Upper lobe of left lung (tissue), 6 donors: ENCODE results near the gene MEP1A. TPM values are rescaled to one million over a fixed set of nuclear protein-coding genes. Genes with fewer than 3 reads are reported as not detected.

Source experiments
- ATAC-seq, 2 donors: fragments of 200-7000 bp; cut with Tn5 transposase; one replicate each; pipeline ENCODE4 v1.9.1; 2022; ENCODE audit warnings: mild to moderate bottlenecking in 2 of 2, moderate library complexity in 2 of 2; ENCODE audit not compliant: low FRiP score in 2 of 2
- DNase-seq, 2 donors: peaks; one replicate each; pipeline ENCODE4 v3.0.0-alpha.2; 2019 to 2020
- H3K27ac ChIP-seq, 4 donors: fragments of 200-600 bp; sonication (generic); one replicate each; pipeline ENCODE4 v1.5.1; 2016 to 2019
- H3K27me3 ChIP-seq, 4 donors: fragments of 200-600 bp; sonication (generic); one replicate each; pipeline ENCODE4 v1.5.1; 2017 to 2019
- H3K36me3 ChIP-seq, 4 donors: fragments of 200-600 bp; sonication (generic); one replicate each; pipeline ENCODE4 v1.5.1; 2016 to 2019
- H3K4me1 ChIP-seq, 4 donors: fragments of 200-600 bp; sonication (generic); one replicate each; pipeline ENCODE4 v1.5.1; 2018 to 2019
- H3K4me3 ChIP-seq, 4 donors: fragments of 200-600 bp; sonication (generic); one replicate each; pipeline ENCODE4 v1.5.1; 2017 to 2019; ENCODE audit warnings: mild to moderate bottlenecking in 2 of 4, moderate library complexity in 1 of 4
- H3K9me3 ChIP-seq, 4 donors: fragments of 200-600 bp; sonication (generic); one replicate each; pipeline ENCODE4 v1.5.1; 2018 to 2019
- EP300 ChIP-seq, 4 donors: sonication (generic); formaldehyde crosslinking; IDR thresholded peaks; one replicate each; pipeline ENCODE4 v1.5.1; 2017; ENCODE audit warnings: antibody characterized with exemption in 4 of 4, control low read depth in 2 of 4
- POLR2A ChIP-seq, 4 donors: fragments of 450-650 bp; IDR thresholded peaks; one replicate each; pipeline ENCODE4 v1.5.1; 2016 to 2017; ENCODE audit warnings: antibody characterized with exemption in 4 of 4, mild to moderate bottlenecking in 2 of 4
- POLR2AphosphoS5 ChIP-seq, 2 donors: sonication (generic); formaldehyde crosslinking; IDR thresholded peaks; one replicate each; pipeline ENCODE4 v1.5.1; 2017; ENCODE audit warnings: antibody characterized with exemption in 2 of 2
- whole genome bisulfite sequencing, 2 donors: methylation state at CpG; one replicate each; pipeline ENCODE4 v1.1.5; 2017 to 2018; 5-methylcytosine and 5-hydroxymethylcytosine counted together
- total RNA-seq, 6 donors: library from RNA; depleted of rRNA in 4 of 6; stranded (reverse); fragments of >200 nt in 4 of 6; gene quantifications; one replicate each; pipeline versions ENCODE4 v1.1.0 to v1.2.1, GENCODE V29; 2016 to 2021
- TF ChIP-seq, protein P1 (sequence below), 6 experiments: fragments of 450-650 bp in 4 of 6; fragments of 200-600 bp in 2 of 6; sonication (generic) in 2 of 6; IDR thresholded peaks; one replicate each; pipeline ENCODE4 v1.5.1; 2016 to 2019; ENCODE audit warnings: antibody characterized with exemption in 6 of 6
- donor health status: DM: no; HTN: no; CAD: no; lungs with moderate emphysema.
- donor health status: DM: no; HTN: yes; CAD: no; lungs with severe emphysema.

The MEP1A gene
- total RNA-seq, 6 donors from 2014 or later: 1.0 to 1.1 TPM; not detected in 4

DNA sequence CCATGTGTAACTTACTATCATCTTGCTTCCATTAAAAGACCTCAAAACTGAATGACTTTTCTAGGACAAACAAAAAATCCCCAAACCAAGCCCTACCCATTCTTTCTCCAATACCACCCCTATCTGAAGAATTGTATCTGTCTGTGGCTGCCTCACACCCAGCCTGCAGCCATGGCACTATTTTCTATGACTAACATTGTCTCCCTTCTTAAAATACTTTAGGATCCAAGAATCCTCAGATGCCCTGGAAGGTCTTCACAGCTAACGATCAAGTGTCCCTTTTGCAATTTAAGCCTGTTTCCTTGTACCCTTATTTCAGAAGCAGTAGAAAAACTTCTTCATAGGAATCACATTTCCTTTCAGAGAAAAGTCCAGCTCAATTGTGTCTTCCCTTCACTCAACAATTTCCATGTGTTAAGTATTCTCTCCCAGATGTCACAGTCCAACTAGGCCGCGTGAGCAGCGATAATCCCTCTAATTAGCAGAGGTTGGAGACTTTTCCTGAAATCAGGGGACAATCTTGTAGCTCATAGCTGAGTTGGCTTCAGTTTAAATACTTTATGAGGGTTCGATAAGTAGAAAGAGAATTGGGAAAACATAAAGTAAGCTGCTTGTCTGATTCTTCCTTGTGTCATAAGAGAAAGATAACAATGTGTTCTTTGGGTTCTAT lies 5.2 kb upstream of the MEP1A start:
- no peaks in the 10 kb centered on the region for H3K9me3 ChIP-seq
- no peaks in the 10 kb centered on the region for H3K27me3 ChIP-seq
- DNase-seq (no peak), ATAC-seq (no peak)
- no peak overlapping the region for H3K27ac ChIP-seq
- no peak for TF ChIP-seq POLR2AphosphoS5 (IDR thresholded peaks at IDR 0.05)
- no peak for TF ChIP-seq POLR2A (IDR thresholded peaks at IDR 0.05)
- TF ChIP-seq EP300 (IDR thresholded peaks at IDR 0.05): no peak
- TF ChIP-seq, protein P1, sequence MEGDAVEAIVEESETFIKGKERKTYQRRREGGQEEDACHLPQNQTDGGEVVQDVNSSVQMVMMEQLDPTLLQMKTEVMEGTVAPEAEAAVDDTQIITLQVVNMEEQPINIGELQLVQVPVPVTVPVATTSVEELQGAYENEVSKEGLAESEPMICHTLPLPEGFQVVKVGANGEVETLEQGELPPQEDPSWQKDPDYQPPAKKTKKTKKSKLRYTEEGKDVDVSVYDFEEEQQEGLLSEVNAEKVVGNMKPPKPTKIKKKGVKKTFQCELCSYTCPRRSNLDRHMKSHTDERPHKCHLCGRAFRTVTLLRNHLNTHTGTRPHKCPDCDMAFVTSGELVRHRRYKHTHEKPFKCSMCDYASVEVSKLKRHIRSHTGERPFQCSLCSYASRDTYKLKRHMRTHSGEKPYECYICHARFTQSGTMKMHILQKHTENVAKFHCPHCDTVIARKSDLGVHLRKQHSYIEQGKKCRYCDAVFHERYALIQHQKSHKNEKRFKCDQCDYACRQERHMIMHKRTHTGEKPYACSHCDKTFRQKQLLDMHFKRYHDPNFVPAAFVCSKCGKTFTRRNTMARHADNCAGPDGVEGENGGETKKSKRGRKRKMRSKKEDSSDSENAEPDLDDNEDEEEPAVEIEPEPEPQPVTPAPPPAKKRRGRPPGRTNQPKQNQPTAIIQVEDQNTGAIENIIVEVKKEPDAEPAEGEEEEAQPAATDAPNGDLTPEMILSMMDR (IDR thresholded peaks at IDR 0.05): no peak
- no peak overlapping the region for H3K4me3 ChIP-seq
- no peaks in the 10 kb centered on the region for H3K36me3 ChIP-seq
- no peaks in the 10 kb centered on the region for H3K4me1 ChIP-seq
- 92 to 96% methylated on average over 5 of the region's 5 CpGs for WGBS, 2 donors

DNA sequence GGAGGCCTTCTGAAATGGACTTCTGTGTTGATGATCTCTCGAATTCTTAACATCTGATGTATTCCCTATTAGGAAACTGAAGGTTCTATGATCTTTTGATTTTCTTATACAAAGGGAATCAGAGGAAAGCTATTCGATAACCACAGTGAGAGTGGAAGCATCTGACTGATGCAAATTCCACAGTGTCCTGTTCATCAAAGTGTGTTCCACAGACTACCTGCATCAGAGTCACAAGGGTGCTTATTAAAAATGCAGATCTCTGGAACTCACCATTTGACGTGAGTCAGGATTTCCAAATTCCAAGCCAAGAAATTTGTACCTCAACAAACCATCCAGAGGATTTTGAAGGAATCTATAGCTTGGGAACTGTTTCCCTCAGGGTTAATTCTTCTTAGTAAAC lies 4.4 kb upstream of the MEP1A start:
- no peaks in the 10 kb centered on the region for H3K9me3 ChIP-seq
- DNase-seq: no peak
- H3K27me3 ChIP-seq: no peaks in the 10 kb centered on the region
- 90 to 97% methylated on average over 3 of the region's 3 CpGs for WGBS, 2 donors
- H3K36me3 ChIP-seq: no peaks in the 10 kb centered on the region
- H3K27ac ChIP-seq: no peak overlapping the region
- H3K4me1 ChIP-seq: no peaks in the 10 kb centered on the region
- TF ChIP-seq, protein P1 (IDR thresholded peaks at IDR 0.05): no peak
- no peak for TF ChIP-seq EP300 (IDR thresholded peaks at IDR 0.05)
- no peak for TF ChIP-seq POLR2AphosphoS5 (IDR thresholded peaks at IDR 0.05)
- no peak for TF ChIP-seq POLR2A (IDR thresholded peaks at IDR 0.05)
- H3K4me3 ChIP-seq: no peak overlapping the region
- no peak for ATAC-seq

DNA sequence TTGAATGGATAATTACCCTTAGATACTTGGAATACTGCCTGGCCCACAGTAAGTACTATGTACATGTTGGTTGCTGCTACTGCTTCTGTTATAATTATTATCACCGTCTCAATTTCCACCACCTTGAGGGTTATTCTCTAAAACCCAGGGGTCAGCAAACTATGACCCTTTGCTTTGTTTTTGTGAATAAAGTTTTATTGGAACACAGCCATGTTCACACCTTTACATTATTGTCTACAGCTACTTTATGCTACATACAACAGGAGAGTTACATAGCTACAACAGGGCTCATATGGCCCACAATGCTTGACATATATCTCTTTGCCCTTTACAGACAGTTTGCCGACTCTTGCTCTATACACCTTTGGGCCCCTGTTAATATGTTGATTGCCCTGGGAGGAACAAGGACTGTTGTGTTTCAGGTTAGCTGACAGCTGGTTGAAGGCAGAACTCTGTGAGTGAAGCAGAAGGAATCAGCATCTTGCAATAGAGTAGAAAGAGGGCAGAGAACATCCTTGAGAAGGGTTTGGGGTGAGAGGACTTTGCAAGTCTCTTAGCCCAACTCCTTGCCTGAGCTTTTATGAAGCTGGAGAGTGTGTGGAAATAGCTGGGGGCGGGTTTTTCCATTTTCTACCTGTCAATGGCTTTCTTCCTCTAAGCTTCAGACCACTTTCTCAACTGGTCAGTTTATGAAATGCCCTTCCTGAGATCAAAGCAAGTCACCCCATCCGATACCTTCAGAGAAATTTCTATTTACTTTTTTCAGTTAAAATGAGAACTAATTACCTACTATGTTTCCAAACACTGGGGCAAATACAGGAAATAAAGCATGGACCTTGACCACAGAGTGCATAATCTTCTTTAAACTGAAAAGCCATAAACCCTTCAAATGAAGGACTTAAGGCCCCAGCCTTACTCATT lies 3.5 kb upstream of the MEP1A start:
- Histone ChIP-seq H3K27me3 (no peaks in the 10 kb centered on the region), H3K36me3 (no peaks in the 10 kb centered on the region), H3K4me3 (no peak overlapping the region), H3K4me1 (no peaks in the 10 kb centered on the region), H3K9me3 (no peaks in the 10 kb centered on the region), H3K27ac (no peak overlapping the region)
- WGBS, 2 donors: 70 to 86% methylated on average over 4 of the region's 4 CpGs
- TF ChIP-seq EP300 (IDR thresholded peaks at IDR 0.05) (no peak), POLR2AphosphoS5 (IDR thresholded peaks at IDR 0.05) (no peak), POLR2A (IDR thresholded peaks at IDR 0.05) (no peak)
- TF ChIP-seq, protein P1 (IDR thresholded peaks at IDR 0.05): no peak
- DNase-seq (no peak), ATAC-seq (no peak)

DNA sequence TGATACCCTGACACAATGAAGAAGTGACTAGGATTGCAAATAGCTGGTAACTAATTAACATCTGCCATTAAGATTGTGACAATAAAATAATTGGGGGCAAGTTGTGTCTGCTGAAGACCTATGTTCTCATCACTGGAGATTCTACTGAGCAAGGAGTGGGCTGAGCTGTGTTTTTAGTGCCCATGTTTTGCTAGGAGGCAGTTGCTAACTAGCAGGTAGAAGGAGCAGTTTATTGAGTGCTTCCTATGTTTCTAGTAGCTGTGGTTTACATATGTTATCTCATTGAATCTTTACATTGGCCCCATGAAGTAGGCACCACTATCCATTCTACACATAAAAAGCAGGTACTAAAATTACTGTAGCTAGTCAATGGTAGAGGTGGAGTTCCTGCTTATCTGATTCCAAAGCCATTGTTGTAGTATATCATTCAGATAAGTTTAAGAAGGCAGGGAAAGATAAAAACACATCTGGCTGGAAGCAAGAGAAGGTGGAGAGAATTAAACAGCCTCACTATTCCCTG lies 2.8 kb upstream of the MEP1A start:
- Histone ChIP-seq H3K27me3 (no peaks in the 10 kb centered on the region), H3K27ac (no peak overlapping the region), H3K9me3 (no peaks in the 10 kb centered on the region), H3K4me1 (no peaks in the 10 kb centered on the region), H3K4me3 (no peak overlapping the region), H3K36me3 (no peaks in the 10 kb centered on the region)
- no peak for TF ChIP-seq EP300 (IDR thresholded peaks at IDR 0.05)
- TF ChIP-seq POLR2AphosphoS5 (IDR thresholded peaks at IDR 0.05): no peak
- no peak for TF ChIP-seq POLR2A (IDR thresholded peaks at IDR 0.05)
- TF ChIP-seq, protein P1 (IDR thresholded peaks at IDR 0.05): no peak
- DNase-seq (no peak), ATAC-seq (no peak)
